Mucosa of rectum (tissue), 2 donors: ENCODE data around the gene PLAGL2.

ENCODE experiments used
- H3K27ac ChIP-seq, 2 donors: one replicate each; pipeline ENCODE4 v1.7.0; 2013; ENCODE audit warnings: inconsistent platforms in 2 of 2, low read depth in 2 of 2, low read length in 2 of 2
- H3K27me3 ChIP-seq, 2 donors: one replicate each; pipeline ENCODE4 v1.7.0; 2013; ENCODE audit warnings: low read length in 2 of 2; ENCODE audit not compliant: control insufficient read depth in 2 of 2, insufficient read depth in 2 of 2
- H3K36me3 ChIP-seq, 2 donors: one replicate each; pipeline ENCODE4 v1.7.0; 2013; ENCODE audit warnings: low read length in 2 of 2; ENCODE audit not compliant: control insufficient read depth in 2 of 2, insufficient read depth in 2 of 2
- H3K4me1 ChIP-seq, 2 donors: one replicate each; pipeline ENCODE4 v1.7.0; 2013; ENCODE audit warnings: low read length in 2 of 2, mild to moderate bottlenecking in 1 of 2; ENCODE audit not compliant: control insufficient read depth in 2 of 2, insufficient read depth in 2 of 2
- H3K4me3 ChIP-seq, 2 donors: one replicate each; pipeline ENCODE4 v1.7.0; 2013; ENCODE audit warnings: low read length in 2 of 2
- H3K9ac ChIP-seq, 2 donors: one replicate each; pipeline ENCODE4 v1.7.0; 2013; ENCODE audit warnings: low read length in 2 of 2, low read depth in 1 of 2, mild to moderate bottlenecking in 1 of 2
- H3K9me3 ChIP-seq, 2 donors: one replicate each; pipeline ENCODE4 v1.7.0; 2013; ENCODE audit warnings: low read length in 2 of 2; ENCODE audit not compliant: control insufficient read depth in 2 of 2
- donor health status: healthy.
- donor health status: Normal muscosa, but diverticular disease.

Gene PLAGL2

GRCh38 chr20:32240205-32240604 lies 32.7 kb upstream of the PLAGL2 start:
- Histone ChIP-seq H3K27ac (no peak overlapping the region), H3K36me3 (peaks cover 1 to 4% of the 10 kb centered on the region in 2 donors), H3K9me3 (no peaks in the 10 kb centered on the region)

GRCh38 chr20:32238483-32239425 lies 31.2 kb upstream of the PLAGL2 start:
- peaks cover 21 to 27% of the 10 kb centered on the region in 2 donors for H3K4me1 ChIP-seq
- no peak overlapping the region for H3K9ac ChIP-seq
- H3K27ac ChIP-seq, result no peak overlapping the region
- H3K9me3 ChIP-seq, result no peaks in the 10 kb centered on the region
- H3K36me3 ChIP-seq, result peaks cover 12 to 17% of the 10 kb centered on the region in 2 donors
- H3K4me3 ChIP-seq, result no peak overlapping the region
- no peaks in the 10 kb centered on the region for H3K27me3 ChIP-seq

More at GRCh38 chr20:32240205-32240604, 32.7 kb upstream of the PLAGL2 start:
- Histone ChIP-seq H3K27me3 (no peaks in the 10 kb centered on the region), H3K9ac (no peak overlapping the region), H3K4me1 (peaks cover 19 to 31% of the 10 kb centered on the region in 2 donors), H3K4me3 (no peak overlapping the region)

GRCh38 chr20:32237419-32237818 lies 29.9 kb upstream of the PLAGL2 start:
- no peaks in the 10 kb centered on the region for H3K27me3 ChIP-seq
- peaks cover 21 to 27% of the 10 kb centered on the region in 2 donors for H3K4me1 ChIP-seq
- no peak overlapping the region for H3K9ac ChIP-seq
- no peak overlapping the region for H3K4me3 ChIP-seq
- H3K27ac ChIP-seq, result peak overlapping the region in 1 of 2 donors; percentile 80
- H3K36me3 ChIP-seq, result peaks cover 25 to 28% of the 10 kb centered on the region in 2 donors
- no peaks in the 10 kb centered on the region for H3K9me3 ChIP-seq

- Histone ChIP-seq H3K4me3 (no peak overlapping the region), H3K27me3 (no peaks in the 10 kb centered on the region), H3K36me3 (peaks cover 28 to 34% of the 10 kb centered on the region in 2 donors), H3K9ac (peak overlapping the region in 1 of 2 donors; percentile 30), H3K9me3 (no peaks in the 10 kb centered on the region), H3K4me1 (peaks cover 21 to 27% of the 10 kb centered on the region in 2 donors), H3K27ac (peak overlapping the region; percentile 31 to 80)
These were observed 29.3 kb upstream of the PLAGL2 start for GRCh38 chr20:32236819-32237218.

GRCh38 chr20:32236048-32236533 lies 28.5 kb upstream of the PLAGL2 start:
- peak overlapping the region; percentile 73 to 80 for H3K27ac ChIP-seq
- H3K27me3 ChIP-seq, result no peaks in the 10 kb centered on the region
- peaks cover 35 to 42% of the 10 kb centered on the region in 2 donors for H3K36me3 ChIP-seq
- peaks cover 21 to 27% of the 10 kb centered on the region in 2 donors for H3K4me1 ChIP-seq
- no peaks in the 10 kb centered on the region for H3K9me3 ChIP-seq
- H3K4me3 ChIP-seq, result no peak overlapping the region
- peak overlapping the region; percentile 30 to 41 for H3K9ac ChIP-seq

- peak overlapping the region; percentile 73 to 80 for H3K27ac ChIP-seq
- H3K4me1 ChIP-seq, result peaks cover 21 to 27% of the 10 kb centered on the region in 2 donors
- no peaks in the 10 kb centered on the region for H3K9me3 ChIP-seq
- H3K9ac ChIP-seq, result peak overlapping the region in 1 of 2 donors; percentile 30
- H3K27me3 ChIP-seq, result no peaks in the 10 kb centered on the region
- H3K4me3 ChIP-seq, result no peak overlapping the region
- H3K36me3 ChIP-seq, result peaks cover 41 to 46% of the 10 kb centered on the region in 2 donors
These were observed 27.9 kb upstream of the PLAGL2 start for GRCh38 chr20:32235331-32236047.

- no peak overlapping the region for H3K27ac ChIP-seq
- no peak overlapping the region for H3K9ac ChIP-seq
- H3K9me3 ChIP-seq, result no peaks in the 10 kb centered on the region
- no peaks in the 10 kb centered on the region for H3K27me3 ChIP-seq
- peaks cover 26 to 32% of the 10 kb centered on the region in 2 donors for H3K4me1 ChIP-seq
- no peak overlapping the region for H3K4me3 ChIP-seq
- peaks cover 41 to 46% of the 10 kb centered on the region in 2 donors for H3K36me3 ChIP-seq
These were observed 26.7 kb upstream of the PLAGL2 start for GRCh38 chr20:32234135-32234808.

- peaks cover 41 to 50% of the 10 kb centered on the region in 2 donors for H3K36me3 ChIP-seq
- no peak overlapping the region for H3K27ac ChIP-seq
- H3K4me1 ChIP-seq, result peaks cover 36 to 41% of the 10 kb centered on the region in 2 donors
These were observed 25.7 kb upstream of the PLAGL2 start for GRCh38 chr20:32233286-32233685.

GRCh38 chr20:32232326-32232886 lies 24.9 kb upstream of the PLAGL2 start:
- Histone ChIP-seq H3K9ac (no peak overlapping the region), H3K27me3 (no peaks in the 10 kb centered on the region), H3K4me1 (peaks cover 40 to 44% of the 10 kb centered on the region in 2 donors), H3K9me3 (no peaks in the 10 kb centered on the region), H3K36me3 (peaks cover 41 to 55% of the 10 kb centered on the region in 2 donors), H3K4me3 (no peak overlapping the region), H3K27ac (no peak overlapping the region)

More at GRCh38 chr20:32233286-32233685, 25.7 kb upstream of the PLAGL2 start:
- Histone ChIP-seq H3K9me3 (no peaks in the 10 kb centered on the region), H3K4me3 (no peak overlapping the region), H3K27me3 (no peaks in the 10 kb centered on the region), H3K9ac (no peak overlapping the region)
